Stimulated activated CD8-positive, alpha-beta memory T cell treated with anti-CD3 and anti-CD28 coated beads, Interleukin-12 subunit alpha, Interleukin-12 subunit beta, amount 100 ng/mL, for 24 hours (primary cell): Measurements from ENCODE around the gene MGAT4B.
"Not testable (repeated sequence)": the region's sequence is repeated elsewhere in the genome, so short reads cannot be mapped to it uniquely, and the experiment has no call there.

ENCODE experiments used
- DNase-seq: peaks from one replicate; pipeline ENCODE4 v3.0.0-alpha.2; 2020; ENCODE audit errors: extremely low read depth

MGAT4B gene

DNA sequence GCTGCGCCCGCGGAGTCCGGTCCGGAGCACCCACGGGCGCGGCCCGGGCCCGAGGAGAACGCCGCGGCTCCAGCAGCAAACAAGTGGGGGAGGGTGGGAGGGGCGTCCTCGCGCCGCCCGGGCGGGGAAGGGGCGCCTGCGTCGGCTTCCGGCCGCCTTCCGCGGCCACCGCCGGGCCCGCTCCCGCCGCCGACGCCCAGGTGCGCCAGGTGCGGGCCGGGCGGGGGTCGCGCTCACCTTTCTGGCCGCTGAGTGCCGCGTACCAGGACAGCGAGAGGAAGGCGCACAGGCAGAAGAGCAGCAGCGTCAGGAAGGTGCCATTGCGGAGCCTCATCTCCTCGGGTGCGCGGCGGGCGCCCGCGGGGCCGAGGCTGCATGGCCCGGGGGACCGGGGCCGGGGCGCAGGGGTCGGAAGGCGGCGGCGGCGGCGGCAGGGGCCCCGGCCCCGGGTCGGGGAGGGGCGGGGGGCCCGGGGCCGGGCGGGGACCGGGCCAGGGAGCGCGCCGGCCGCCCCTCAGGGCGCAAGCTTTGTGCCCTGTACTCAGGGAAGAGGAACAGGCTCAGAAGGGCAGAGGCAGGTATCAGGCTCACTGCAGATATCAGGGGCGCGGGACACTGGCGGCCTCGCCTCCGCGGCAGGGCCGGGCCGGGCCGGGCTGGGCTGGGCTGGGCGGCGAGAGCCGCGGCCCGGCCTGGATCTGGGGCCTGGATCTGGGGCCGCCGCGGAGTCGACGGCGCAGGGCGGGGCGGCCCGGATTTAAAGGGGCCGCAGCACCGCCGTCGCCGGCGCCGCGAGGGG lies at the start of gene MGAT4B:
MGAT4B (minus strand) TSS at position 617 of the 799 bp plus-strand sequence; CDS start at position 334, 283 bp downstream.
- DNase-seq, result no peak

DNA sequence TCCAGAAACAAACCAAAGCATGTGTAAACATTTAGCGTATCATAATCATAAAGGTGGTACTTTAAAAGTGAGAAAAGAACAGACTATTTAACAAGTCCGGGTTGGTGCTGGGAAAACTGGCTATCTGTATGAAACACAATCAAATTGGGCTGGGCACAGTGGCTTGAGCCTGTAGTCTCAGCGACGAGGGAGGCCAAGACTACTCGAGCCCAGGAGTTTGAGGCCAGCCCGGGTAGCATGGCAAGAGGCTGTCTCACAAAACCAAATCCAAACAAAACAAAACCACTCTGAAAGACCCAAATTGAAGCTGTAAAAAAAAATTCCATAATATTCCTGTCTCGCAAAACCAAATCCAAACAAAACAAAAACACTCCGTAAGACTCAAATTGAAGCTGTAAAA lies 47.7 kb upstream of the MGAT4B start:
- no peak for DNase-seq

DNA sequence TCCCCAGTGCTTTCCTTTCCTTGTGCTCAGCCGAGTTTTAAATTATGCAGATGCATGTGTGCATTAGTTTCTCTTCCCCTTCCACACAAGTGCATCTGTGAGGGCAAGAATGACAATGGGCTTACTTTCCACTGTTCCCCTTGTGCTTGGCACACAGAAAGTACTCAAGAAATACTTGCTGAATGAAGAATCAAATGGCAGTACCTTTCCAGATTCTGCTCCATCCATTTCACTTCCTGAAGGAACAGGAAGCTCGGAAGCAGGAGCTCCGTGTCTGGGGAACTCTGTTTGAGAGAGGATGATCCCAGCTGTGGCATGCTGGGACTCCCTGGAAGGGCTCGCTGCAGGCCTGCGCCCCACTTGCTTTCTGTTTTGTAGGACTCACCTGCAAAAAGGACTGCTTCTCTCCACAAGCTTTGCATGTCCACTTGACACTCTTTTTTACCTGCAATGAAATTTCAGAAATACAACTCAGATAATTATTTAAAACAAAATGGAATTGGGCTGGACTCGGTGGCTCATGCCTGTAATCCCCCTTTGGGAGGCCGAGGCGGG lies 46.4 kb upstream of the MGAT4B start:
- no peak for DNase-seq

DNA sequence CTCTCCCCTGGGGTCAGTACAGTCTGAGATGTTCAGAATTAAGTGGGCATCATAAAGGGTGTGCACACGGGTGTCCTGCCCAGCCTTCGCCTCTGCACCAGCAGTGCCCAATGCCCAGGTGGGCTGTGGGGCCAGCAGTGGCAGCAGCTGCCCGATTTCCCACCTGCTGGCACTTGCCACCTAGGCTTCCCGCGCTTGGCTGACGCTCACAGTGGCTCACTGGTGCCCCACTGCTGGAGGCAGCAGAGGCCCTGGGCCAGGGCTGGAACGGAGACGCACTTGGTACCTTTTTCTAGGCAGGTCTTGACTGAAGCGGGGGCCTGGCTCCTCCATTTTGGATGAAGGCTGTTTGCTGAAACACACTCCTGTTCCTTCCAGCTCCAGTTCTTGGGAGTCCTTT lies 35.0 kb upstream of the MGAT4B start:
- no peak for DNase-seq

DNA sequence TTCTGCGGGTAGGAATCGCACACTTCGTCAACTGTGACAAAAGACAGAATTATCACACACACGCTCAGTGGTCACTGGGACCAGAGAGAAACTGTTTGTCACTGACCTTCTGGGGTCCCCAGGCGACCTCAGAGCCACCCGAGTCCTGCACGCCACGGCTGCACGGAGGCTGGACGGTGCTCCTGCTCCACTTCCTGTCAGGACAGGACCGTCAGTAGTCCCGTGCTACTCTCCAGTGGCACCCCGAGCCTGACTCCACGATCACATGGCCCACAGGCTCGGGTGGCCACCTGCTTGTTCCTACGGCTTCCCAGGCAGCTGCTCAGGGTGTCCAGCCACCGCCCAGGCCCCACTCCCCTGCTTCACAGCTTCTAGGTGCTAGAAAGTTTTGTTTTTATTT lies 34.1 kb upstream of the MGAT4B start:
- no peak for DNase-seq

DNA sequence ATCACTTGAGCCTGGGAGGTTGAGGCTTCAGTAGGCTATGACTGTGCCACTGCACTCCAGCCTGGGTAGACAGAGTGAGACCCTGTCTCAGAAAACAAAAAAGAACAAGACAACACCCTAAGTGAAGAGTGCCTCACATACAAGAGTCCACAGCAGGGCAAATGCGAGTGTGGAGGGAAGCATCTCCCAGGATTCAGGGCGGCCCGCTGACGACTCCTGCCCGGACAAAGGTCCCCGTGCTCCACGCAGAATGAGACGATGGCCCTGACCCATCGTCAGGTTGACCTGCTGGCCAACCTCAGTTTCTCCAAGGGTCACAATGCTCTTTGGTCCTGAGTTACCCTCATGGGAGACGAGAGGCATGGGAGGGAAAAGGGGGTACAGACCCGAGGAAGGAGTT lies 33.7 kb upstream of the MGAT4B start:
- no peak for DNase-seq

DNA sequence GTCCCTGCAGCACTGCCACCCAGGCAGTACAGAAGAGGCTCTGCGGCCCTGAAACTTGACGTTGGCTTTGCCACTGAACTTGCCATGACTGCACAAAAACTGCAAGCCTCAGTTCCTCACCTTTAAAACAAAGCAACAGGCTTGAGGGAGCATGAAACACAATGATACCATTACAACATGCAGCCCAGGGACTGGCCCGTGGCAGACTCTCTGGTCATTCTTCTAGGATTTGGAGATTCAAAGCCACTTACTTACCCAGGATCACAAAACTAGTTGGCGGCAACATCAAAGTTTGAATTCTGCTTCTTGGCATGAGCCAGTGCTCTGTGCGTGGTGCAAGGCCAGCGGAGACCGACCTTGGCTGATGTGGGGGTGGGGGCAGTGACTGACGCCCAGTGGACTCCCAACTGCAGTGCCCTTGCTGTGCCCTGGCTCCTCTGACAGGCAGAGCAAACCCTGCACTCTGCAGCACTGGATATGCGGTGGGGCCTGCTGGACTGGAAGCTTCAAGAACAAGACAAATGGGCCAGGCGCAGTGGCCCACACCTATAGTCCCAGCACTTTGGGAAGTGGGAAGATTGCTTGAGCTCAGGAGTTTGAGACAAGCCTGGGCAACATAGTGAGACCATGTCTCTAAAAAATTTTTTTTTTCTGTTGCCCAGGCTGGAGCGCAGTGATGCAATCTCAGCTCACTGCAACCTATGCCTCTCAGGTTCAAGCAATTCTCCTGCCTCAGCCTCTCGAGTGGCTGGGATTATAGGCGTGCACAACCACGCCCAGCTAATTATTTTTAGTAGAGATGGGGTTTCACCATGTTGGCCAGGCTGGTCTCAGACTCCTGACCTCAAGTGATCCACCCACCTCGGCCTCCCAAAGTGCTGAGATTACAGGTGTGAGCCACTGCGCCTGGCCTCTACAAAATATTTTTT lies 32.9 kb upstream of the MGAT4B start:
- no peak for DNase-seq

DNA sequence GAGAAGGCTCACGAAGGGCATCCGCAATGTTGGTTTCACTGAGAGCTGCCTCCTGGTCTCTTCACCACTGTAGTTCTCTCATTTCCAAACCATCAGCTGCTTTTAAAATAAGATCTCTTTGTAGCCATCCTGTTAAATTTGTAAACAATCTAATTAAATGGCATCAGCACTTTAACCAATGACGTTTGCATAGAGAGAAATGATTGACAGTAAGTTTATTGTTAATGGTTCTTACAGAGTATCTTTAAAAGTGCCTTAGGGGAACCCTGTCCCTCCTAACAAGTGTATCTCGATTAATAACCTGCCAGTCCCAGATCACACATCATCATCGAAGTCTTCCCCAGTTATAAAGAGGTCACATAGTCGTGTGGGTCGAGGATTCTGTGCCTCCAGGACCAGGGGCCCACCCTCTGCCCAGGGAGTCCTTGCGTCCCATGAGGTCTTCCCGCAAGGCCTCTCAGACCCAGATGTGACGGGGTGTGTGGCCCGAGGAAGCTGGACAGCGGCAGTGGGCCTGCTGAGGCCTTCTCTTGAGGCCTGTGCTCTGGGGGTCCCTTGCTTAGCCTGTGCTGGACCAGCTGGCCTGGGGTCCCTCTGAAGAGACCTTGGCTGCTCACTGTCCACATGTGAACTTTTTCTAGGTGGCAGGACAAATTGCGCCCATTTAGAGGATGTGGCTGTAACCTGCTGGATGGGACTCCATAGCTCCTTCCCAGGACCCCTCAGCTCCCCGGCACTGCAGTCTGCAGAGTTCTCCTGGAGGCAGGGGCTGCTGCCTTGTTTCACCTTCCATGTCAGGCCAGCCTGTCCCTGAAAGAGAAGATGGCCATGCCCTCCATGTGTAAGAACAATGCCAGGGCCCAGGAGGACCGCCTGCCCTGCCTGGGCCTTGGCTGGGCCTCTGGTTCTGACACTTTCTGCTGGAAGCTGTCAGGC lies 30.7 kb upstream of the MGAT4B start:
- DNase-seq, result no peak

DNA sequence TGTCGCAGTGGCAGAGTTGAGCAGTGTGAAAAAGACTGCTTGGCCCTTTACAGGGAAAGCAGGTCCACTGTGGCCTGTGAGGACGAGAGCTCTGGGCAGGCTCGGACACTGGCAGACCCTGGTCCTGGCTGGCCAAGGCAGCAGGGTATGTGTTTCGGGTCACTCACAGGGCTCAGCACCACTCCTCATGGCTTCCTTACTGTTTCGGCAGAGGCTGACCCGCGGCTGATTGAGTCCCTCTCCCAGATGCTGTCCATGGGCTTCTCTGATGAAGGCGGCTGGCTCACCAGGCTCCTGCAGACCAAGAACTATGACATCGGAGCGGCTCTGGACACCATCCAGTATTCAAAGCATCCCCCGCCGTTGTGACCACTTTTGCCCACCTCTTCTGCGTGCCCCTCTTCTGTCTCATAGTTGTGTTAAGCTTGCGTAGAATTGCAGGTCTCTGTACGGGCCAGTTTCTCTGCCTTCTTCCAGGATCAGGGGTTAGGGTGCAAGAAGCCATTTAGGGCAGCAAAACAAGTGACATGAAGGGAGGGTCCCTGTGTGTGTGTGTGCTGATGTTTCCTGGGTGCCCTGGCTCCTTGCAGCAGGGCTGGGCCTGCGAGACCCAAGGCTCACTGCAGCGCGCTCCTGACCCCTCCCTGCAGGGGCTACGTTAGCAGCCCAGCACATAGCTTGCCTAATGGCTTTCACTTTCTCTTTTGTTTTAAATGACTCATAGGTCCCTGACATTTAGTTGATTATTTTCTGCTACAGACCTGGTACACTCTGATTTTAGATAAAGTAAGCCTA lies 29.8 kb upstream of the MGAT4B start:
- DNase-seq, result no peak

DNA sequence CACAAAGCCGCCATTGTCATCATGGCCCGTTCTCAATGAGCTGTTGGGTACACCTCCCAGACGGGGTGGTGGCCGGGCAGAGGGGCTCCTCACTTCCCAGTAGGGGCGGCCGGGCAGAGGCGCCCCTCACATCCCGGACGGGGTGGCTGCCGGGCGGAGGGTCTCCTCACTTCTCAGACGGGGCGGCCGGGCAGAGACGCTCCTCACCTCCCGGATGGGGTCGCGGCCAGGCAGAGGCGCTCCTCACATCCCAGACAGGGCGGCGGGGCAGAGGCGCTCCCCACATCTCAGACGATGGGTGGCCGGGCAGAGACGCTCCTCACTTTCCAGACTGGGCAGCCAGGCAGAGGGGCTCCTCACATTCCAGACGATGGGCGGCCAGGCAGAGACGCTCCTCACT lies 28.2 kb upstream of the MGAT4B start:
- DNase-seq, result not testable (repeated sequence)

DNA sequence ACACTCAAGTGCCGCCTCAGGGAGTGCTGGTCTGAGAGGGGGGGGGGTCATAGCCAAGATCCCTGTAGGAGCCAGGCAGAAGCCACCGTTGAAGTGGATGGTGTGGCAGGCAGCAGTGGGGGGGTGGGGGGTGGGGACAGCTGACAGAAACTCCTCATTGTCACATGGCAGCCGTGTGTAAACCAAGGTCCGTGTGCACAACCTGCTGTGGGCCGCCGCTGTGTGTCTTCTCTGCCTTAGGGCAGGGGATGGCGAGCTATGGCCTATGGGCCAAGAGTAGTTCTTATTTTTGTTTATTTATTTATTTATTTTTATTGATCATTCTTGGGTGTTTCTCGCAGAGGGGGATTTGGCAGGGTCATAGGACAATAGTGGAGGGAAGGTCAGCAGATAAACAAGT lies 27.5 kb upstream of the MGAT4B start:
- DNase-seq, result no peak

DNA sequence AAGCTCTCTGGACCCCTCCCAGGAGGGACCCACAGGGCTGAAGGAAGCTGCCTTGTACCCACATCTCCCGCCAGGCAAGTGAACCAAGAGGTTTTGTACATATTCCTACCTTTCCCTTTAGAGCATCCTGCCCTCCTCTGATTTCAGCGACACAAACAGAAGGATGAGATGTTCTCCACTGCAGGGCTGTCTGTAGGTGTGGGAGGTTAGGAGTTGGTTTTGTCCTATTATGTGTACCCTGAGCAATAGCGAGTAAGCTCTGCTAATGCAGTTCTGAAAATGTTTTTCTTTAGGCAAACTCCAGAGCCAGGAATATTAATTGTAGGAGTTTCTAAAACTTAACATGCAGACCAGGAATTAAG lies 27.0 kb upstream of the MGAT4B start:
- DNase-seq, result no peak

DNA sequence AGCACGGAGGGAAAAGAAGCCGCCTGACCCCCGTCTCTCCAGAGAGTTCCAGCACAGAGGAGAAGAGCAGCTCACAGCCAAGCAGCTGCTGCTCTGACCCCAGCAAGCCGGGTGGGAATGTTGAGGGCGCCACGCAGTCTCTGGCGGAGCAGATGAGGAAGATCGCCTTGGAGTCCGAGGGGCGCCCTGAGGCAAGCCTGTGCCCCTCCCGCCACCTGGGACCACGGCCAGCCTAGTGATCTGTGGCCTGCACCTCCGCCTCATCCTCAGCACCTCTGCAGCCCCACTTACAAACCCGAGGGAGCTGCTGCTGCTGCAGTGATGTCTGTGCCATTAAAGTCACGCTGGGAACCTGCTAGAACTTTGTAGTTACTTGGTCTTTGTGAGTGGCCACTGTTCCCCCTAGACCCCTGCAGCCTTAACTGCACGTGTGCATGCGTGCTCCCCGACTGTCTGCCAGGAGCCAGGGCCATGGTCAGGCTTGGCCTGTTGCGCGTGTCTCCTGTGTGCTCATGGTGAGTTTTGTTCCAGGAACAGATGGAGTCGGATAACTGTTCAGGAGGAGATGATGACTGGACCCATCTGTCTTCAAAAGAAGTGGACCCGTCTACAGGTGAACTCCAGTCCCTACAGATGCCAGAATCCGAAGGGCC lies 26.5 kb upstream of the MGAT4B start:
- no peak for DNase-seq

DNA sequence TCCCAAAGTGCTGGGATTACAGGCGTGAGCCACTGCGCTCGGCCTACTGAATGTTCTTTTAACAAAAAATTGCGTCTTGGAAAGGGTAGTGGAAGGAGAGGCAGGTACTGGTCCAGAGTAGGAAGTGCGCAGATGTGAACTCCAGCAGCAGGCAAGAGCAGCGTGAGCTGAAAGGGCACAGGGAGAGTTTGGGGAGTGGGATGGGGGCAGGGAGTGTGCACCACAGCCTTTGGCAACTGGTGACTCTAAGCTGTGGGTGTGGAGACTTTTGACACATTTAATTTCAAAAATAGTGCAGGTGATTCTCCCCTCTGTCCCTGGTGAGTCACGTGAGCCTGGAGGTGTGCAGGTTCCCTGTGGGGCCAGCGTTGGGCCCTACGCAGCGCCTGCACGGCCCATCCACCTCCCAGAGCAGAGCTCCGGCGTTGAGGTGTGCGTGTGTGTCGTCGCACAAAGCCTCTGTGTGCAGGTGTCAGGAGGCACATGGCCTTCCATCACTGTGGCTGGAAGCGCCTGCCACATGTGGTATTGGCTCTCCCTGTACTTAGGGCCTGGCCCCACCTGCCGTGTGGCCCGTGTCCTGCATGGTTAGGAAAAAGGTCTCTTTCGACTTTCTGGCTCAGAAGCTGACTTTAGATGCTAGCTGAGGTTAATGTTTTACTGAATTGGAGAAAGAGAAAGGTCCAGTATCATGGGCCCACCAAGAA lies 25.5 kb upstream of the MGAT4B start:
- no peak for DNase-seq

DNA sequence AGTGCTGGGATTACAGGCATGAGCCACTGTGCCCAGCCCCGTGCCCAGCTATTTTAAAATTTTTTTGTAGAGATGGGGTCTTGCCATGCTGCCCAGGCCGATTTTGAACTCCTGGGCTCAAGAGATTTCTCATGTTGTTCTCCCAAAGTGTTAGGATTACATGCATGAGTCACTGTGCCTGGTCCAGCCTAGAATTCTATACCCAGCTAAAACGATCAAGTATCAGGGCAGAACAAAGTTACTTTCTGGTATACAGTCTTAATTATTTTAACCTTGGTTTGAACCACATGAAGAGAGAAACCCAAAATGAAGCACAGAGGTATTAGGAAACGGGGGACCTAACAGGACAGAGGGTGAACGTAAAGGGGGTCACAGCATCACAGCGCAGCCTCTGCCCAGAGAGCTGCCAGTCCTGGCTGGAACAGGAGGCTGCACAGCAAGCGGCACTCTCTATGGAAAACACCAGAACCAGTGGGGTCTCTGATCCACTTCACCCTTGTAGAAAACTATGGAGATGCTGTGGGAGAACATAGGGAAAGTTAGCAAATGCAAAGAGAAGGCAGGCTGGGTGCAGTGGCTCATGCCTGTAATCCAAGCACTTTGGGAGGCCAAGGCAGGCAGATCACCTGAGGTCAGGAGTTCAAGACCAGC lies 24.3 kb upstream of the MGAT4B start:
- DNase-seq, result no peak

DNA sequence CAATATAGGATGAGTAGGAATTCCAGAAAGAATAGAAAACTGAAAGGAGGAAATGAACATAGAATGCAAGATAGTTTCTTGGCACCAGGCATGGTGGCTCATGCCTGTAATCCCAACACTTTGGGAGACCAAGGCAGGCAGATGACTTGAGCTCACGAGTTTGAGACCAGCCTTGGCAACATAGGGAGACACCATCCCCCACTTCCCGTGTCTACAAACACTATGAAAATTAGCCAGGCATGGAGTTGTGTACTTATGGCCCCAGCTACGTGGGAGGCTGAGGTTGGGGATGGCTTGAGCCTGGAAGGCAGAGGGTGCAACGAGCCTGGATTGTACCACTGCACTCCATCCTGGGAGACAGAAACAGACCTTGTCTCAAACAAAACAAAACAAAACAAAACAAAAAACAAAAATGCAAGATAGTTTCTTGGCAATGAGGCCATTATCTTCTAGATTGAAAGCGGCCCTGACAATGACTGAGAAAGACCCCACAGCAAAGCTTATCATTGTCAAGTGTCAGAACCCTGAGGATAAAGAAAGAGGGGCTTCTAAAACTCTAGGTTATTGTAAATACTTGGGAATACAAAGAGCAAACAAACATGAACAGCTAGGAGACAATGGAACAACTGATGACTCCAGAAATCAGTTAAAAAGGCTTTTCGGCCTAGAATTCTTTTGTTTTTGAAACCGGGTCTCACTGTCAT lies 23.2 kb upstream of the MGAT4B start:
- DNase-seq, result no peak

DNA sequence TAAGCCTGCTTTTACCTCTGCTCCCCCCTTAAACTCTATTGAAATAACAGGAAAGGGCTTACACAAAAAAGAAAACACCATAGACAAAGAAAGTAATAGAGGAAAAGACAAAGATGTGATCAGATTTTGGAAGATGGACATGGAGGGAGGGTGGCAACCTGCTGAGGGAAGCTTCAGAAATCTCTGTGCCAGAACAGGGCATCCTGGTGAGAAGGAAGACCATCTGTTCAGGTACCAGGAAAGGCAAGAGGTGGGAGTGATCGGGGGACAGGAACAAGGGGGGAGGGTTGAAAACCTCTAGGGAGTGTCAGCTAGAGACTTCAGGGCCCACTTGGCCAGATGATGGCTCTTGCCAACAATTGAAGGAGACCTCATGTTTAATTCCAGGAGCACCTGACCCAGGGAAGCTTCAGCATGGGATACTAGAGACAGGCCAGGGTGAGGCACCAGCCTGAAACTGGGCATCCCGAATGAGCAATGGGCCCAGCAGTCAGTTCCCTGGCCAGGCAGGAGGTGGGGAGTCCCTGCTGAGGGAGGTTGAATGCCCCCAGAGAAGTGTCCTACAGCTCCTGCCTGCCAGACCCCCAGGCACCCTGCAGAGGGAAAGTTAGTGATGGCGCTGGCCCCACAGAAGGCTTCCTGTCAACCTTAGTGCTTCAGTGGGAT lies 22.2 kb upstream of the MGAT4B start:
- no peak for DNase-seq

DNA sequence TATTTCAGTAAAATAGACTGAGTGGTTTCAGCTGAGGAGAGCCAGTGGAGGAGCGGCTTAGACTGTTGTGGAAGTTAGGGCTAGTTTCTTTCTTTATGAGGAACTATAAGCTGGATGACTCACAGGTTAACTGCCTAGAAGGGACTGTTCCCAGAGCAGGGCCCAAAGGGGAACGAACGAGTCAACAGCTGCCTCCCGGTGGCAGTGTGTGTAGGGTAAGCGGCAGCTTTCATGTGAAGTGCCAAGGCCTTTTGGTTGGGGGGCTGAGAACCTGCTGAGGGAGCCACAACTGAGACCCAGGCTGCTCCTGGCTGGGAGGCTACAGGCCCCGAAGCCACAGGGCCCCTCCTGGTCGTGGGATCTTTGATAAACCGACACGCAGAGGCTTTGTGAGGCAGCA lies 21.0 kb upstream of the MGAT4B start:
- DNase-seq, result no peak
